ENCODE results near the gene TTC28. TPM values are rescaled to one million over a fixed set of nuclear protein-coding genes. Genes with fewer than 3 reads are reported as not detected.

The TTC28 gene
- total and polyA plus RNA-seq, 10 of the 15 experiments (the other 5 are each of a cell fraction or from before 2014, with no cell fraction given): 0.15 to 8.4 (median 1.4) TPM

DNA sequence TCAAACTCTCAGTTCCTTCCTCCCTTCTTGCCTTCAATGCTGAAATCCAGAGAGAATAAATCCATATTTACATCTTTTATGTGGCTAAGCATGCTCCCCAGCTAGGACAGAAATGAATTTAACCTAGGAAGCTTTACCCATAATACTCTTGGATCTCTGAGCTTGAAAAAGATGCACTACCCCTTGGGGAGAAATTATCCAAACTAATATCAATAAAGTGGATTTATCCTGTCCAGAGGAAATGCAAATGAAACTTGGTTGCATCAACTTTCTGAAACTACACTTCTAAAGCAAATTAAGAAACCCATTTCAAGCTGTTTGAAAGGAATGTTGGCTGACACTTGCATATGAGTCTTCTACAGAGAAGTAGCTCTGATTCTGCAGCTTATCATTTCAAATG is 347.9 kb downstream of the TTC28 start:
- RAD21 ChIA-PET (ENCODE audit: unreplicated experiment): no interaction called here
- no peaks in the 10 kb centered on the region for H3K9me3 ChIP-seq (replicated peaks; ENCODE audit: control insufficient read depth, insufficient read depth, low read length)
- H4K20me1 ChIP-seq (ENCODE audit: control insufficient read depth, insufficient read depth): no peaks in the 10 kb centered on the region
- H3K36me3 ChIP-seq (ENCODE audit: control insufficient read depth in 2 of 2, insufficient read depth in 2 of 2, low read length in 1 of 2): no peaks in the 10 kb centered on the region
- BruUV-seq (replicated peaks): no TSS peak
- POLR2A ChIA-PET: no interaction called here
- FAIRE-seq (no peak), DNase-seq (ENCODE audit: low read depth, low spot score) (no peak), ATAC-seq (no peak)
- in situ Hi-C loops (cut with MboI) (no loop called here), intact Hi-C loops (cut with micrococcal nuclease; ENCODE audit: unreplicated experiment) (no loop called here)
- CTCF ChIA-PET: interaction anchor here (0.9 kb wide), 1 partner anchor 17 kb away, joined by 3 read pairs; no protein-coding TSS in a partner anchor
- no peak overlapping the region for H3K4me3 ChIP-seq
- SMC1A ChIA-PET (ENCODE audit: uncharacterized antibody, unreplicated experiment): no interaction called here
- no peak overlapping the region for H2AFZ ChIP-seq (ENCODE audit: control insufficient read depth, low read depth, low read length)
- no peak overlapping the region for H3K4me2 ChIP-seq (ENCODE audit: control insufficient read depth, insufficient read depth)
- H3K9ac ChIP-seq (ENCODE audit: control insufficient read depth, insufficient read depth, low read length): no peak overlapping the region
- no peaks in the 10 kb centered on the region for H3K27me3 ChIP-seq (replicated peaks in 1 of 2; ENCODE audit: control insufficient read depth in 2 of 2, insufficient read depth in 2 of 2, low read length in 1 of 2)
- TF ChIP-seq POLR2AphosphoS5 (IDR thresholded peaks at IDR 0.05; ENCODE audit: low read length) (no peak), CBX3 (IDR thresholded peaks at IDR 0.05; ENCODE audit: borderline replicate concordance, low read depth) (no peak), E2F8 (IDR thresholded peaks at IDR 0.05; ENCODE audit: low read depth, partially characterized antibody) (no peak), YBX1 (IDR thresholded peaks at IDR 0.05) (no peak)
- TF ChIP-seq, protein P1, sequence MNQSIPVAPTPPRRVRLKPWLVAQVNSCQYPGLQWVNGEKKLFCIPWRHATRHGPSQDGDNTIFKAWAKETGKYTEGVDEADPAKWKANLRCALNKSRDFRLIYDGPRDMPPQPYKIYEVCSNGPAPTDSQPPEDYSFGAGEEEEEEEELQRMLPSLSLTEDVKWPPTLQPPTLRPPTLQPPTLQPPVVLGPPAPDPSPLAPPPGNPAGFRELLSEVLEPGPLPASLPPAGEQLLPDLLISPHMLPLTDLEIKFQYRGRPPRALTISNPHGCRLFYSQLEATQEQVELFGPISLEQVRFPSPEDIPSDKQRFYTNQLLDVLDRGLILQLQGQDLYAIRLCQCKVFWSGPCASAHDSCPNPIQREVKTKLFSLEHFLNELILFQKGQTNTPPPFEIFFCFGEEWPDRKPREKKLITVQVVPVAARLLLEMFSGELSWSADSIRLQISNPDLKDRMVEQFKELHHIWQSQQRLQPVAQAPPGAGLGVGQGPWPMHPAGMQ (IDR thresholded peaks at IDR 0.05; ENCODE audit: borderline replicate concordance): no peak
- TF ChIP-seq, protein P2, sequence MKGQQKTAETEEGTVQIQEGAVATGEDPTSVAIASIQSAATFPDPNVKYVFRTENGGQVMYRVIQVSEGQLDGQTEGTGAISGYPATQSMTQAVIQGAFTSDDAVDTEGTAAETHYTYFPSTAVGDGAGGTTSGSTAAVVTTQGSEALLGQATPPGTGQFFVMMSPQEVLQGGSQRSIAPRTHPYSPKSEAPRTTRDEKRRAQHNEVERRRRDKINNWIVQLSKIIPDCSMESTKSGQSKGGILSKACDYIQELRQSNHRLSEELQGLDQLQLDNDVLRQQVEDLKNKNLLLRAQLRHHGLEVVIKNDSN (IDR thresholded peaks at IDR 0.05; ENCODE audit: borderline replicate concordance, extremely low read length, insufficient read depth, low read depth, low read length): no peak
- no peak overlapping the region for H3K27ac ChIP-seq (ENCODE audit: control insufficient read depth, insufficient read depth)
- no peaks in the 10 kb centered on the region for H3K79me2 ChIP-seq (ENCODE audit: control insufficient read depth, insufficient read depth, low read length)
- H3K4me1 ChIP-seq (ENCODE audit: control insufficient read depth, insufficient read depth, low read length): no peaks in the 10 kb centered on the region

Measured in GM12878 (cell line).